PFSK-1 (cell line): ENCODE measurements around the gene SV2C.

Experiments
- FOXP2 ChIP-seq: optimal IDR thresholded peaks from 2 replicates; pipeline ENCODE3; 2011; ENCODE audit warnings: borderline replicate concordance, control low read depth, inconsistent platforms; ENCODE audit not compliant: insufficient read depth; ENCODE audit errors: extremely low read length, extremely low read depth
- POLR2AphosphoS5 ChIP-seq: IDR thresholded peaks from 2 replicates; pipeline ENCODE4 v1.6.1; 2012; ENCODE audit warnings: low read depth, mild to moderate bottlenecking, control low read depth, low read length, moderate library complexity
- REST ChIP-seq, 2 experiments: IDR thresholded peaks; 2 replicates each; pipeline versions ENCODE4 v1.6.1 to v1.8.0; 2011 to 2012; ENCODE audit warnings: low read depth in 2 of 2, low read length in 2 of 2, control low read depth in 1 of 2, inconsistent platforms in 1 of 2, mild to moderate bottlenecking in 1 of 2, moderate library complexity in 1 of 2; ENCODE audit not compliant: insufficient read depth in 1 of 2
- SIN3A ChIP-seq: IDR thresholded peaks from 2 replicates; pipeline ENCODE4 v1.6.1; 2012; ENCODE audit warnings: mild to moderate bottlenecking, low read length, moderate library complexity, borderline replicate concordance; ENCODE audit not compliant: insufficient read depth
- TAF1 ChIP-seq: IDR thresholded peaks from 2 replicates; pipeline ENCODE4 v1.6.1; 2012; ENCODE audit warnings: low read length, control low read depth, borderline replicate concordance; ENCODE audit not compliant: insufficient read depth

GRCh38 chr5:76339919-76340318 lies 256.7 kb downstream of the SV2C start:
- no peak for TF ChIP-seq SIN3A
- TF ChIP-seq REST (IDR thresholded peaks at IDR 0.05; ENCODE audit: insufficient read depth in 1 of 2, low read depth in 2 of 2, low read length in 2 of 2): no peak
- TF ChIP-seq POLR2AphosphoS5: no peak
- TF ChIP-seq TAF1: no peak
- TF ChIP-seq FOXP2: no peak
